Measurements from ENCODE around the gene RAPGEF1.
A peak's percentile ranks its signal among the peaks of the same experiment; 100 is the strongest.
"Not testable (repeated sequence)": the region's sequence is repeated elsewhere in the genome, so short reads cannot be mapped to it uniquely, and the experiment has no call there.

RAPGEF1 gene

DNA sequence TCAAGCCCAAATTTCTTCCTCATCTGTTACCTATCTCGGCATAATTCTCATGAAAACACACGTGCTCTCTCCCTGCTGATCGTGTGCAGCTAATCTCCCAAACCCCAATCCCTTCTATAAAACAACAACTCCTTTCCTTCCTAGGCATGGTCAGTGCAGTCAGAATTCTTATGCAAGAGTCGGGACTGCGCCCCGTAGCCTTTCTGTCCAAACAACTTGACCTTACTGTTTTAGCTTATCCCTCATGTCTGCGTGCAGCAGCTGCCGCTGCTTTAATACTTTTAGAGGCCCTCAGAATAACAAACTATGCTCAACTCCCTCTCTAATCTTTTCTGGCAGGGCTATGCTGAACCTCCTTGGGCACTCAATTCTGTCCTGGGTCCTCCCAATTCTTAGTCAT, 189.4 kb downstream of the RAPGEF1 start:
- Histone ChIP-seq H3K27me3 (ENCODE audit: control insufficient read depth, insufficient read depth, low read length) (peaks cover 41% of the 10 kb centered on the region), H3K9me3 (ENCODE audit: control insufficient read depth, insufficient read depth, low read depth, low read length) (peaks cover 16% of the 10 kb centered on the region)
- not testable (repeated sequence) for H3K4me1 ChIP-seq (ENCODE audit: control insufficient read depth, insufficient read depth, low read length); H3K27ac ChIP-seq (ENCODE audit: low read depth, low read length); H3K36me3 ChIP-seq (ENCODE audit: control insufficient read depth, insufficient read depth, low read length); H3K4me3 ChIP-seq (ENCODE audit: low read depth, low read length); H3K9ac ChIP-seq (ENCODE audit: low read length)

DNA sequence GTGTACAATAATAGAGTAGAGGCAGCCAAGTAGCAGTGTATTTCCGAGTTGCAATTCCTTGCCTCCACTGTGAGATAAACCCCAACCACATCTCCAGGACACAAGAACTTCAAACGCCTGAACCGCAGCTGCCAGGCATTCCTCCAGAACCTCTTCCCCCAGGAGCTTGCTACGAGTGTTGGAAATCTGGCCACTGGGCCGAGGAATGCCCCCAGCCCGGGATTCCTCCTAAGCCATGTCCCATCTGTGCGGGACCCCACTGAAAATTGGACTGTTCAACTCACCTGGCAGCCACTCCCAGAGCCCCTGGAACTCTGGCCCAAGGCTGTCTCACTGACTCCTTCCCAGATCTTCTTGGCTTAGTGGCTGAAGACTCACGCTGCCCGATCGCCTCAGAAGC, 190.7 kb downstream of the RAPGEF1 start:
- H3K9ac ChIP-seq (ENCODE audit: low read length); H3K27ac ChIP-seq (ENCODE audit: low read depth, low read length); H3K36me3 ChIP-seq (ENCODE audit: control insufficient read depth, insufficient read depth, low read length); H3K4me1 ChIP-seq (ENCODE audit: control insufficient read depth, insufficient read depth, low read length); H3K4me3 ChIP-seq (ENCODE audit: low read depth, low read length): not testable (repeated sequence)
- Histone ChIP-seq H3K27me3 (ENCODE audit: control insufficient read depth, insufficient read depth, low read length) (peaks cover 43% of the 10 kb centered on the region), H3K9me3 (ENCODE audit: control insufficient read depth, insufficient read depth, low read depth, low read length) (peaks cover 24% of the 10 kb centered on the region)

DNA sequence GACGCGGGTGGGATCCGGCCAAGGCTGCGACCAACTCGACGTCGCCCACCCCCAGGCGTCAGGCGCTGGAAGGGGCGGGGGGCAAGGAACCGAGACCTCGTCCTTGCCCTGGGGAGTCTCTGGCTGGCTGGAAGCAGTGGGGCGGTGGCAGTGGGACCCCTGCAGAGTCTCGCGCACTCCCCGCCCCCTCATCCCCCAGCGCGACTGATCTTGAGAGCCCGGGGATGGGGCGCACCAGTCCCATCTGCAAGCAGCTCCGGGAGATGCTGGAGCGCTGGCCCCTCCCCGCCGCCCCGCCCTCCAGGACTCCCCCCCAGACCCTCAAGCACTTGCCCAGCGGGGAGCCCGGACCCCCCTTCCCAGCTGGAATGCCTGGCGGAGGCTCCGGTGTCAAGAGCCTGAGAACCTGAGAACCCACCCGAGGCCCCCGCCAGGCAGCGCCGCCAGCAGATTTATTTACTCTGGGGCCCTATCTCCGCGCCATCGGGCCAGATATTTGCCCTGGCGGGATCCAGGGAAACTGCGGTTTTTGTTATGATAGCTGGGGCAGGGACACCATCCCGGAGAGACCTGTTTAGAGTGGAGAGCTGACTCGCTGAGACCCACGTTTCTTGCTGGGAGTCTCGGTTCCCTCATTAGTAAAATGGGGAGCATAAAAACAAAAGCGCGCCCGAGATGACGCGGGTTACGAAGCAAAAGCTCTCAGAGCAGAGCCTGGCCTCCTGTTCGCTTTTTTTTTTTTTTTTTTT, 193.4 kb downstream of the RAPGEF1 start:
- H3K4me3 ChIP-seq (ENCODE audit: low read depth, low read length): peak overlapping the region; percentile 49
- peaks cover 33% of the 10 kb centered on the region for H3K27me3 ChIP-seq (ENCODE audit: control insufficient read depth, insufficient read depth, low read length)
- H3K9me3 ChIP-seq (ENCODE audit: control insufficient read depth, insufficient read depth, low read depth, low read length): peaks cover 29% of the 10 kb centered on the region
- H3K27ac ChIP-seq (ENCODE audit: low read depth, low read length): no peak overlapping the region
- H3K36me3 ChIP-seq (ENCODE audit: control insufficient read depth, insufficient read depth, low read length): no peaks in the 10 kb centered on the region
- H3K4me1 ChIP-seq (ENCODE audit: control insufficient read depth, insufficient read depth, low read length): no peaks in the 10 kb centered on the region
- H3K9ac ChIP-seq (ENCODE audit: low read length): peak overlapping the region; percentile 3

DNA sequence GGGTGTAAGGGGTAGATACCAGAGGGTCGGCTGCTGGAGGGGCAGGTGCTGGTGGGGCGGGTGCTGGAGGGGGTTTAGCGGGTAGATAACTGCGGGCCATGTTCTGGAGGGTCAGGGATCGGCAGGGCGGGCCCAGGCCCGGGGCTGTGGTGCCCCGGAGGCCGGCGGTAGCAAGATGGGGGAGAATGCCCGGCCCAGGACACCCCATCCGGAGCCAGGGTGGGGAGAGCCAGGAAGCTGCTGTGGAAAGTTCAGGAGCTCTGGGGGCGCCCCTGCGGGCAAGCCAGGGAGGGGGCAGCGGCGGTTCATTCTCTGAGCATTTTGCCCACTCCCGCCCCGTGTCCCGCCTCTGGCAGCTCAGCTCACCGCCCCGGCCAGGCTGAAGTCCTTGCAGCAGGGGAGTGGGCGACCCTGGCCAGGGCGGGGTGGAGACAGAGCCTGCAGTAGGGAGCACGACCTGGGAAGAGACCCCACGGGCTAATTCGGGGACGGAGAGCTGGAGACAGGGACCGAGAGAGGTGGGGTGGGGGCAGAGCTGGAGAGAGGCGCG, 194.0 kb downstream of the RAPGEF1 start:
- Histone ChIP-seq H3K27me3 (ENCODE audit: control insufficient read depth, insufficient read depth, low read length) (peaks cover 33% of the 10 kb centered on the region), H3K27ac (ENCODE audit: low read depth, low read length) (no peak overlapping the region), H3K9ac (ENCODE audit: low read length) (peak overlapping the region; percentile 3), H3K4me3 (ENCODE audit: low read depth, low read length) (peak overlapping the region; percentile 49), H3K9me3 (ENCODE audit: control insufficient read depth, insufficient read depth, low read depth, low read length) (peaks cover 29% of the 10 kb centered on the region), H3K4me1 (ENCODE audit: control insufficient read depth, insufficient read depth, low read length) (no peaks in the 10 kb centered on the region), H3K36me3 (ENCODE audit: control insufficient read depth, insufficient read depth, low read length) (no peaks in the 10 kb centered on the region)

DNA sequence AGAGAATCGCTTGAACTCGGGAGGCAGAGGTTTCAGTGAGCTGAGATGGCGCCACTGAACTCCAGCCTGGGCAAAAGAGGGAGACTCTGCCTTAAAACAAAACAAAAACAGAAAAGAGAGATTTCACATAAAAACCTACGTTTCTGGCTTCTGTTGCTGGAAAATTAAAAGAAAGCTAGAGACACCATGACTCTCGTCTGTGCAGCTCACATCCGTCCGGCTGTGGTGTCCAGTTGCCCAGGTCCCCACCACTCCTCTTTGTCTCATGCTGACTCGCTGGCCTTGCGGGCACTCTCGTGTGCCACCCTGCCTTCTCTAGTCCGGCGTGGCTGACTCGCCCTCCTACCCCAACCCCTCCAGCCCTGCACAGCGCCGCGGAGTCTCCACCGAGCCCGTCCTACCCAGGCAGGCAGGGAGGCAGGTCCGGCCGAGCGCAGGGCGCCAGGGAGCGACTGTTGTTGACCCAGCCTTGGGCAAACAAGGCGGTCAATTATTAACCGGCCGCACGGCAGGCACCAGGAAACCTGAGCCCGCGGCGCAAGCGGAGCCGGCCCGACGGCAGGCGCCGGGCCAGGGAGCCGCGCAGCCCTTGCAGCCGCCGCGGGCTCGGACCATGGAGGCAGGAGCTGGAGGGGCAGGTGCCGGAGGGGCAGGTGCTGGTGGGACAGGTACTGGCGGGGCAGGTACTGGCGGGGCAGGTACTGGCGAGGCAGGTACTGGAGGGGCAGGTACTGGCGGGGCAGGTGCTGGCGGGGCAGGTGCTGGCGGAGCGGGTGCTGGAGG, 194.7 kb downstream of the RAPGEF1 start, which contains the start of gene PRRT1B:
TSS of gene PRRT1B (plus strand) at position 521 of the 783 bp plus-strand sequence. CDS start at position 614, 93 bp downstream.
- Histone ChIP-seq H3K4me3 (ENCODE audit: low read depth, low read length) (peak within 1 kb of the TSS; percentile 49), H3K9me3 (ENCODE audit: control insufficient read depth, insufficient read depth, low read depth, low read length) (peaks cover 29% of the 10 kb centered on the region), H3K9ac (ENCODE audit: low read length) (peak within 1 kb of the TSS; percentile 3), H3K27me3 (ENCODE audit: control insufficient read depth, insufficient read depth, low read length) (peaks cover 33% of the 10 kb centered on the region), H3K4me1 (ENCODE audit: control insufficient read depth, insufficient read depth, low read length) (no peaks in the 10 kb centered on the region), H3K36me3 (ENCODE audit: control insufficient read depth, insufficient read depth, low read length) (no peaks in the 10 kb centered on the region), H3K27ac (ENCODE audit: low read depth, low read length) (no peak within 1 kb of the TSS)

DNA sequence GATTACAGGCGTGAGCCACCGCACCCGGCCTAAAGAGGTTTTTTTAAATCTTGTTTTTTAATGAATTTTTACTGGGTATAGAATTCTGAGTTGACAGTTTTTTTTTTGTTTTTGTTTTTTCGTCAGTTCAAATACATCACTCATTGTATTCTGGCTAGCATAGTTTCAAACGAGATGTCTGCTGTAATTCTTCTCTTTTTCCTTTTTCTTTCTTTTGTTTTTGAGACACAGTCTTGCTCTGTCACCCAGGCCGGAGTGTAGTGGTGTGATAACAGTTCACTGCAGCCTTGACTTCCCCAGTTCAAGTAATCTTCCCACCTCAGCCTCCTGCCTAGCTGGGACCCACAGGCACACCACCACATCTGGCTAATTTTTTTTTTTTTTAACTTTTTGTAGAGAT, 196.7 kb downstream of the RAPGEF1 start:
- peaks cover 29% of the 10 kb centered on the region for H3K9me3 ChIP-seq (ENCODE audit: control insufficient read depth, insufficient read depth, low read depth, low read length)
- H3K36me3 ChIP-seq (ENCODE audit: control insufficient read depth, insufficient read depth, low read length): no peaks in the 10 kb centered on the region
- no peak overlapping the region for H3K27ac ChIP-seq (ENCODE audit: low read depth, low read length)
- no peaks in the 10 kb centered on the region for H3K4me1 ChIP-seq (ENCODE audit: control insufficient read depth, insufficient read depth, low read length)
- H3K4me3 ChIP-seq (ENCODE audit: low read depth, low read length): no peak overlapping the region
- H3K9ac ChIP-seq (ENCODE audit: low read length): no peak overlapping the region
- H3K27me3 ChIP-seq (ENCODE audit: control insufficient read depth, insufficient read depth, low read length): peaks cover 33% of the 10 kb centered on the region

DNA sequence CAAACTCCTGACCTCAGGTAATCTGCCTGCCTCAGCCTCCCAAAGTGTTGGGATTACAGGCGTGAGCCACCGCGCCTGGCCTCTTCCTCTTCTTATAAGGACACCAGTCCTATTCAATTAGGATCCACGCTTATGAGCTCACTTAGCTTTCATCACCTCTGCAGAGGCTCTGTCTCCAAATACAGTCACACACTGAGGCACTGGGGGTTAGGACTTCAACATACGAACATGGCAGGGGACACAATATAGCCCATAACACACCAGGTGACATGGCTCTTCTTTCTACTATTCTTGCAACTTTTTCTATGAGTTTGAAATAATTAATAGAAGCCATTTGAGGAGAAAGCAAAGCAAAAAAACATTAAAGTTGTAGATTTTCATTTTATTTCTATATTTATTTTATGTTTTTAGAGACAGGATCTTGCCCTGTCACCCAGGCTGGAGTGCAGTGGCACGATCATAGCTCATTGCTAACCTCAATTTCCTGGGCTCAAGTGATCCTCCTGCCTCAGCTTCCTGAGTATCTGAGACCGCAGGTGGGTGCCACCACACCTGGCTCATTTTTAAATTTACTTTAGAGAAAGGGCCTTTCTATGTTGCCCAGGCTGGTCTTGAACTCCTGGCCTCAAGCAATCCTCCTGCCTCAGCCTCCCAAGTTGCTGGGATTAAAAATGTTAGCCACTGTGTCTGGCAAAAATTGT, 200.5 kb downstream of the RAPGEF1 start:
- no peak overlapping the region for H3K27ac ChIP-seq (ENCODE audit: low read depth, low read length)
- H3K4me3 ChIP-seq (ENCODE audit: low read depth, low read length): no peak overlapping the region
- peaks cover 35% of the 10 kb centered on the region for H3K9me3 ChIP-seq (ENCODE audit: control insufficient read depth, insufficient read depth, low read depth, low read length)
- H3K27me3 ChIP-seq (ENCODE audit: control insufficient read depth, insufficient read depth, low read length): peaks cover 2% of the 10 kb centered on the region; the same call in 1 of the 2 replicates
- no peaks in the 10 kb centered on the region for H3K4me1 ChIP-seq (ENCODE audit: control insufficient read depth, insufficient read depth, low read length)
- no peaks in the 10 kb centered on the region for H3K36me3 ChIP-seq (ENCODE audit: control insufficient read depth, insufficient read depth, low read length)
- no peak overlapping the region for H3K9ac ChIP-seq (ENCODE audit: low read length)

DNA sequence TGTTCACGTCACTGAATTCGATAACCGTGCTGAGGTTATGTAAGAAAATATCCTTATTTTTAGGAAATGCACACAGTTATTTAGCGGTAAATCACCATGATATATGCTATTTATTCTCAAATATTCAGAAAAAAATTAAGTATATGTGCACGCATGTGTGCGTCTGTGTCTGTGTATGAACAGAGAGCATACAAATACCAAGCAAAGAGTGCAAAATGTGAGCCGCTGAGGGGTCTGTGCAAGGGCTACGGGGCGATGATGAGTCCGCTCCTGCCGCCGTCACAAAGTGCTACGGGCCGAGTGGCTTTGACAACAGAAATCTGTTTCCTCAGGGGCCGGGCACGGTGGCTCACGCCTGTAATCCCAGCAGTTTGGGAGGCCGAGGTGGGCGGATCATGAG, 201.9 kb downstream of the RAPGEF1 start:
- Histone ChIP-seq H3K4me3 (ENCODE audit: low read depth, low read length) (no peak overlapping the region), H3K27me3 (ENCODE audit: control insufficient read depth, insufficient read depth, low read length) (no peaks in the 10 kb centered on the region), H3K36me3 (ENCODE audit: control insufficient read depth, insufficient read depth, low read length) (no peaks in the 10 kb centered on the region), H3K9me3 (ENCODE audit: control insufficient read depth, insufficient read depth, low read depth, low read length) (peaks cover 21% of the 10 kb centered on the region), H3K4me1 (ENCODE audit: control insufficient read depth, insufficient read depth, low read length) (no peaks in the 10 kb centered on the region), H3K27ac (ENCODE audit: low read depth, low read length) (no peak overlapping the region), H3K9ac (ENCODE audit: low read length) (no peak overlapping the region)

DNA sequence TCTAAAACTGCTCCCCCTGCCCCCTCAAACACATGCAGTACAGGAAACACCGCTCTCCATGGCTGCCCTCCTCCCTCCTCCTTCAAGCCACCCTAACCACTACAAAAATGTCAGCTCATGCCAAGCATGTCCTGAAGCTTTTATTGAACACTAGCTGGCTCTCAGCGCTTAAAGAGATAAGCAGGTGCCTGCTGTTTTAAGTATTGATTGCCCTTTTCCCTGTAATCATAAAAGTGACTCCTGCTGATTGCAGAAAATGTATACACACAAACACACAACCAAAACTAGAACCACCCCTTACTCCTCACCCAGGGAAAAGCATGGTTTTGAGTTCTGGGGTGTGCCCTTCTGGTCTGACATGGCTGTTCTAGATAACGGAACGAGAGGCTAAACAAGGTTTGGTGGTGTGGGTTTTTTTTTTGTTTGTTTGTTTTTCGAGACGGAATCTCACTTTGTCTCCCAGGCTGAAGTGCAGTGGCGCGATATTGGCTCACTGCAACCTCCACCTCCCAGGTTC, 205.1 kb downstream of the RAPGEF1 start:
- Histone ChIP-seq H3K9ac (ENCODE audit: low read length) (no peak overlapping the region), H3K27ac (ENCODE audit: low read depth, low read length) (no peak overlapping the region), H3K4me3 (ENCODE audit: low read depth, low read length) (no peak overlapping the region), H3K9me3 (ENCODE audit: control insufficient read depth, insufficient read depth, low read depth, low read length) (peaks cover 16% of the 10 kb centered on the region), H3K4me1 (ENCODE audit: control insufficient read depth, insufficient read depth, low read length) (peaks cover 7% of the 10 kb centered on the region; the same call in 1 of the 2 replicates), H3K27me3 (ENCODE audit: control insufficient read depth, insufficient read depth, low read length) (no peaks in the 10 kb centered on the region), H3K36me3 (ENCODE audit: control insufficient read depth, insufficient read depth, low read length) (peaks cover 4% of the 10 kb centered on the region; the same call in 1 of the 2 replicates)

DNA sequence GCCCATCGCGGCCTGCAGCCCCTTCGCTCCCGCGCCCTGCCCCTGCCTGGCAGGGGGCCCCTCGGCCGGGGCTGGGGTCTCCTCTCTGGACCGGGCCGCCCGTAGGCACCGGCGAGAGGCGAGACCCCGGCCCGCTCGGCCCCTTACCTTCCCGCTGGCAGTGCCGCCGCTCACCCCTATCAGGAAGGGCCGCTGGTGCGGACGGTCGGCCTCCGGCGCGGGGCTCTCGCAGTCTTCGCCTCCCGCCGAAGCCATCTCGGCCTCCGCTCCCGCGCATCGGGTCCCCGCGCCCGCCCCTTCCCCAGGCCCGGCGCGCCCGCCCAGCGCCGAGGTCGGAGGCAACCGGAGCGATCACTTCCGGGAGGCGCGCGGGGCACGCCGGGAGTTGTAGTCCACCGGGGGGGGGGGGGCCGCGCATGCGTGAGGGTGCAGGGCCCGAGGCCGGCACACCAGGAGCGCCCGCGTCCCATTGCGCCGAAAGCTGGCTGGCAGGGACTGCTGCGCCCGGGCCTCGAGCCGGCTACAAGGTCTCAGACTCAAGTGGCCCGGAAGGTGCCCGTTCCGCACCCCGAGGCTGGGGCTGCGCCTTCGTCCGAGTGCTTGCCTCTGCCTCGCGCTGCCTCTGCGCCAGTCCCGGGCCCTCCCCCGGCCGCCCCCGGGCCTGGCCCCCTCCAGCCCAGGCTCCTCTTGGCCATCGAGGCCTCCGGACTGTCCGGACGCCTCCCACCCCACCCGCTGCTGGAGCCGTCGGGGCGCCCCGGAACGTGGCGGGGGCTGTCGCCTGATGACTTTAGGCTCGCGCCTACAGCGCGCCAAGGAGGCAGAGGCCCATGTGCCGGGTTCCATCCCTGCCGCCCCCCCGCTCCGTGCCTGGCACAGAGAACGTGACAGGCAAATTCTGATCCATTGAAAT, 208.7 kb downstream of the RAPGEF1 start, which contains the start of gene UCK1:
TSS of gene UCK1 (minus strand) at position 344 of the 913 bp plus-strand sequence. CDS start at position 255, 89 bp downstream.
- peaks cover 39% of the 10 kb centered on the region for H3K36me3 ChIP-seq (ENCODE audit: control insufficient read depth, insufficient read depth, low read length)
- H3K27ac ChIP-seq (ENCODE audit: low read depth, low read length): peak within 1 kb of the TSS; percentile 62; the same call in 1 of the 2 replicates
- no peaks in the 10 kb centered on the region for H3K9me3 ChIP-seq (ENCODE audit: control insufficient read depth, insufficient read depth, low read depth, low read length)
- H3K4me1 ChIP-seq (ENCODE audit: control insufficient read depth, insufficient read depth, low read length): peaks cover 7% of the 10 kb centered on the region; the same call in 1 of the 2 replicates
- peak within 1 kb of the TSS; percentile 80 for H3K9ac ChIP-seq (ENCODE audit: low read length)
- H3K27me3 ChIP-seq (ENCODE audit: control insufficient read depth, insufficient read depth, low read length): no peaks in the 10 kb centered on the region
- H3K4me3 ChIP-seq (ENCODE audit: low read depth, low read length): peak within 1 kb of the TSS; percentile 80

Data from HUES6 (cell line).